Left ventricle myocardium superior (tissue), 1 donor: Measurements from ENCODE around the gene FZR1. TPM values are rescaled to one million over a fixed set of nuclear protein-coding genes. Genes with fewer than 3 reads are reported as not detected.

ENCODE experiments used
- ATAC-seq: fragments of 200-7000 bp; cut with Tn5 transposase; one replicate; pipeline ENCODE4 v1.9.1; 2020; ENCODE audit warnings: mild to moderate bottlenecking, moderate library complexity
- DNase-seq: peaks from one replicate; pipeline ENCODE4 v3.0.0-alpha.2; 2020
- intact Hi-C: fragments of 100-400 bp; cut with micrococcal nuclease; formaldehyde crosslinking; loops from one replicate; pipeline ENCODE4 v1.11.0; 2022
- total RNA-seq: library from RNA; stranded (reverse); fragmentation: NEBNext Ultra II Directional; extraction: Animal tissue kit (Norgen Biotek cat#: 25700); gene quantifications from one replicate; pipeline ENCODE4 v1.2.1, GENCODE V29; 2021
- donor health status: DM: no; HTN: yes; CAD: no; lungs with severe emphysema.

FZR1 gene
- total RNA-seq, 1 donor from 2014 or later: 19.2 TPM

GRCh38 chr19:3470500-3471128, 35.5 kb upstream of the FZR1 start:
- no peak for ATAC-seq
- DNase-seq: no peak
- intact Hi-C loops: loop anchor here (5.0 kb wide), 1 partner anchor 143 kb away; no protein-coding TSS in a partner anchor

DNA sequence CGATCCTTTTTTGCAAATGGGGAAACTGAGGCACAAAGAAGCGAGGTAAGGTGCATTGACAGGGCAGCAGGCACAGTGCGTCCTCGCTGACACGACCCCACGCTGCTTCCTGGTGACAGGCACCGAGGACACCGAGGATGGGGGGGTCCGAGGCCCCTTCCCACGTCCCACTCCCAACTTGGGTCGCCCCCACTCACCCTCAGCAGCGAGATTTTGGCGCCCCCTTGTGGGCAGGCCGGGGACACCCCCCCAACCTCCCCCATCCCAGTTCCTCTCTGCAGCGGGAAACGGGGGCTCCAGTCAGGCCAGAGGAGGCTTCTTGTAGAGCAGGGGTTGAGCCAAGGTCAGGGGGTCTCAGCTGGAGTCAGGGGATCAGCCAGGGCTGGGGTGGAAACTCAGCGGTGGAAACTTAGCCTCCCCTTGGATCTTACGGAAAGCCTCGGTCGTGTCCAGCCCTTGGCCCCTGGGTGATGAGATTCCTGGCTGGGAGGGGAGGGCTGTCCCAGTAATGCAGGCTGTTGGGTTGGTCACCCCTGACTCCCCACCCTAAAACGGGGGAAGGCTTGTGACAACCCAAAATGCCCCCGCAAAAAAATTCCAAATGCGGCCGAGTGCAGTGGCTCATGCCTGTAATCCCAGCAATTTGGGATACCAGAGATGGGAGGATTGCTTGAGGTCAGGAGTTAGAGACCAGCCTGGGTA, 34.0 kb upstream of the FZR1 start:
- peak; percentile 63 for ATAC-seq
- intact Hi-C loops: loop anchor here (5.0 kb wide), 1 partner anchor 145 kb away; no protein-coding TSS in a partner anchor
- peak; percentile 68 for DNase-seq

- no peak for ATAC-seq
- intact Hi-C loops: loop anchor here (5.0 kb wide), 1 partner anchor 147 kb away; no protein-coding TSS in a partner anchor
- no peak for DNase-seq
These were observed 32.1 kb upstream of the FZR1 start for GRCh38 chr19:3474010-3474409.

DNA sequence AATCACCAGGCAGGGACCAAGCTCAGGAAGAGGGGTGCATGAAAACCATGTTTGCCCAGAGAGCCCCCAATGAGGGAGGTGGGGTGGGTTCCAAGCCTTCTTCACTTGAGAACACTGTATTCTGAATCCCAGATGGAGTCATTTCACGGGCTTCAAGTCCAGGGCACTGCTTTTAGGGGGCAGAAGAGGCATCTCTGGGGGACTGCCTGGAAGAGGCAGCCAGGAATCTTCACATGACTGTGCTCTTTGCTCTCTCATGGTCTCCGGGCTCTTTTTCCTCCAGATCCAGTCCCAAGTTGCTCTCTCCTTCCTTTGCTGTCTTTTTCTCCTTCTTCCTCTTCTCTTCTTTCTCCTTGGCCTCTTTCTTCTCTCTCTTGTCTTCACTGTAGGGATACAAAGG, 31.5 kb upstream of the FZR1 start:
- no peak for ATAC-seq
- intact Hi-C loops: loop anchor here (5.0 kb wide), 1 partner anchor 147 kb away; no protein-coding TSS in a partner anchor
- no peak for DNase-seq

- no peak for DNase-seq
- intact Hi-C loops: no loop called here
- ATAC-seq: no peak
These were observed 30.7 kb upstream of the FZR1 start for GRCh38 chr19:3475449-3475848.

GRCh38 chr19:3476830-3477229, 29.3 kb upstream of the FZR1 start:
- no peak for DNase-seq
- intact Hi-C loops: no loop called here
- ATAC-seq: no peak

- ATAC-seq: no peak
- DNase-seq: no peak
- intact Hi-C loops: no loop called here
These were observed 28.6 kb upstream of the FZR1 start for GRCh38 chr19:3477506-3477905.

- DNase-seq (no peak), ATAC-seq (no peak)
- intact Hi-C loops: no loop called here
These were observed 28.2 kb upstream of the FZR1 start for GRCh38 chr19:3477951-3478350.

- intact Hi-C loops: no loop called here
- ATAC-seq (no peak), DNase-seq (no peak)
These were observed 27.5 kb upstream of the FZR1 start for GRCh38 chr19:3478409-3479176.

DNA sequence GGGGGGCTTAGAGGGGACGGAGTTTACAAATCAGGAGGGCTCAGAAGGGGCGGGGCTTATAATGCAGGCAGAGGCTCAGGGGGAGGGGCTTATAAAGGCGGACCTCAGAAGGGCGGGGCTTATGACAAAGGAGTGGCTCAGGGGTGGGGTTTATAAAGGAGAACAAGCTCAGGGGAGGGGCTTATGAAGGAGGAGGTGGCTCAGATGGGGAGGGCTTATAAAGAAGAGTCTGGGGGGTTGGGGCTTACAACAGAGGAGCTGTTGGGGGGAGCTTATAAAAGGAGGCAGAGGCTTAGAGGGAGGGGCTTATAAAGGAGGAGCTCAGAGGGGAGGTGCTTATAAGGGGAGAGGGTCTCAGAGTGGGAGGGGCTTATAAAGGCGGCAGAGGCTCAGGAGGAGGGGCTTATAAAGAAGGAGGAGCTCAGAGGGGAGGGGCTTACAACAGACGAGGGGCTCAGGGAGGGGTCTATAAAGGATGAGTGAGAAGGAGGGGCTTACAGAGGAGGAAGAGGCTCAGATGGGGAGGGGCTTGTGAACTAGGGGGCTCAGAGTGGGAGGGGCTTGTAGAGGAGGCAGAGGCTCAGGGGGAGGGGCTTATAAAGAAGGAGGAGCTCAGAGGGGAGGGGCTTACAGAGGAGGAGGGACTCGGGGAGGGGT, 26.8 kb upstream of the FZR1 start:
- intact Hi-C loops: no loop called here
- DNase-seq: no peak
- ATAC-seq: no peak

GRCh38 chr19:3479834-3480215, 26.3 kb upstream of the FZR1 start:
- ATAC-seq: no peak
- intact Hi-C loops: no loop called here
- no peak for DNase-seq

DNA sequence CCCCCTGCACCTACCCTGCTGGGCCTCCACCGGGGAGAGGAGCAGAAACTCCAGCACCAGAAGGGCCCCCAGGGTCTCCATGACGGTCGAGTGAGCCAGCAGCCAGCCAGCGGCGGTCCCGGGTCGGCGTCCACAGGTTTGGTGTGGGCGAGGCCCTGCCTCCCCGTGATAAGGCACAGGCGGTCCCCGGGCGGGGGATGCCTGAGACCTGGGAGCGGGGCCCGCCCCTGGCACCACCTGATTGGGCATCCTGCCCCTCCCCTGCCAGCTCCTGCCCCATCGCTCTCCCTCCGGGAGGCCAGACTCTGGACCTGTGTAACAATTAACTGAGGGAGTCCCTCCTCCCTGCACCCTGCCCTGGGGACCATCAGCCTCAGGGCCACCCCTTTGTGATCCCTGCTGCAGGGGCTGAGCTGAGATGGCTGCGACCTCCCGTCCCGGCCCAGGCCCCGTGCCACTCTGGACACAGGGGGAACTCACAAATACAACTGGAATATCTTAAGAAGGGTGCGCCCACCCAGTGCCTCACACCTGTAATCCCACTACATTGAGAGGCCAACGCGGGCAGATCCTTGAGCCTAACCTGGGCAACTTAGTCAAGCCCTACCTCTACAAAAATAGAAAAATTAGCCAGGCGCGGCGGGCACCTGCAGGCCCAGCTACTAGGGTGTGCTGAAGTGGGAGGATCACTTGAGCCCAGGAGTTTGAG, 25.6 kb upstream of the FZR1 start, which contains the start of gene SMIM24:
Gene SMIM24 (minus strand): TSS at position 143 of the 709 bp plus-strand sequence. CDS start 62 bp downstream, at position 81.
- no peak for ATAC-seq
- DNase-seq: no peak
- intact Hi-C loops: no loop called here

DNA sequence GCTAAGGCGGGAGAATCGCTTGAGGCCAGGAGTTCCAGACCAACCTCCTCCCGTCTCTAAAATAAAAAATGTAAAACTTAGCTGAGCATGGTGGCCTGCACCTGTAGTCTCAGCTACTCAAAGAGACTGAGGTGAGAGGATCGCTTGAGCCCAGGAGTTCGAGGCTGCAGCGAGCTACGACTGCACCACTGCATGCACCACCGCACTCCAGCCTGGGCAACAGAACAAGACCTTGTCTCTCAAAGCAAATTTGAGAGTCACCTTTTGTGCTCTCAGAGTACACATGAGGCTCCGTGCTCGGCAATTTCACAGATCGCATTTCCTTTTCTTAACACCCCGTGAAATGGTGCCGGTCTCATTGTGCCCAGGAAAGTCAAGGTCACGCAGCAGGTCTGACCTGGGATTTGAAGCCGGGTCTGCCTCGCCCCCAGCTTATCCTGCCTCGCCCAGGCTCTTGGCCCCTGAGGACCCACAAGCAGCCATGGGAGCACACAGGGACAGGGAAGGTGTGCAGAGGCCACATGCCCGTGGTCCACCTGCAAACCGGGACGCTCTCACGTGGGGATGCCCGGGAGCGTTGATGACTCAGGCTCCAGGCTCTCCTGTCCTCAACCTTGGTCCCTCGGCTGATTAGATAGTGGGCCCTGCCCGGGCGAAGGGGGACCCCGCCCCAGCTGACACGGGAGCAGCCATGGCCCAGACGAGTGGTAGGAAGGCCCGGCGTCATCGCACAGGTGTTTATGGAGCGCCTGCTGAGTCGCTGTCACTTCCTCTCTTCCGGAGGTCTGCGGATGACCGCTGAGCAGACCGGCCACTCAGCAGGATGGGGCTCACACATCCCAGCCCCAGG, 24.6 kb upstream of the FZR1 start:
- DNase-seq (no peak), ATAC-seq (no peak)
- intact Hi-C loops: no loop called here

DNA sequence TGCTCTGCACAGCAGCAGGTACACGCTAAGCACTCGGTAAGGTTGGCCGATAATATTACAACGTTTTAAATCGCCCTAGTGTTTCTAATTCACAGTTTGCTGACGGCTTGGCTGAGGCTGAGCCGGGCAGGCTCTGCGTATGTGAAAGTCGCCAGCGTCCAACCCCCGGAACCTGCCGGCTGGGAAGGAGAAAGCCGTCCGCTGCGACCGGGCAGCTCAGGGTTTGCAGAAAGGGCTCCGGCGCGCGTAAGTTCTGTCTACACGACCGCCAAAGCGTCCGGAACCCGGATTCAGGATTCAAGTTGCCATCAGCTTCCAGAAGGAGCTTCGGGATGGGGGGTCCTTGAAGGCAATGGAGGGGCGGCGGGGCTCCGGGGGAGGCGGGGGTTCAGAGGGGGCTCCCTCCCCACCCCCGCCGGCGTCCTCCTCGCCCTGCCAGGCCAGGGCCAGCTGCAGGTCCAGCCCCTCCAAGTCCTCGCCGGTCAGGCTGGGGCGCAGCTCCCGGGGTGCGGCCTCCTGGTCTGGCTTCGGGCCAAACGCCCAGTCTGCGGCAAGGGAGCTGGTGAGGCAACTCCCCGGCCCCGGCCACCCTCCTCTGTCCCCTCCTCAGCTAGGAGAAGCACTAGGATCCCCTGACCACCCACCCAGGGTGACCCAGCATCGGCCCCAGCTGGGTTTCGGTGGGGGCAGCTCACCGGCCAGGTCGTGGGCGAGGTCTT, 23.4 kb upstream of the FZR1 start:
- DNase-seq: no peak
- no peak for ATAC-seq
- intact Hi-C loops: no loop called here

GRCh38 chr19:3483226-3483628, 22.9 kb upstream of the FZR1 start, which contains the start of gene SMIM44:
Gene SMIM44, minus strand, starts transcription at chr19:3483441. Its CDS starts 38 bp downstream, at chr19:3483403.
- ATAC-seq: no peak
- intact Hi-C loops: no loop called here
- DNase-seq: no peak

- no peak for ATAC-seq
- intact Hi-C loops: no loop called here
- DNase-seq: no peak
These were observed 14.6 kb upstream of the FZR1 start for GRCh38 chr19:3491396-3492119.
